ENCODE data around the gene TCEAL1. TPM values are rescaled to one million over a fixed set of nuclear protein-coding genes. Genes with fewer than 3 reads are reported as not detected.
"Not testable (repeated sequence)": the region's sequence is repeated elsewhere in the genome, so short reads cannot be mapped to it uniquely, and the experiment has no call there.

TCEAL1 gene
- total RNA-seq, 4 donors from 2014 or later = 49.3 to 63.1 (median 54.3) TPM

GRCh38 chrX:103637604-103638338 is 9.0 kb downstream of the TCEAL1 start:
- no peak for TF ChIP-seq EP300 (IDR thresholded peaks at IDR 0.05)
- no peak for TF ChIP-seq POLR2A (IDR thresholded peaks at IDR 0.05)
- no peak for TF ChIP-seq CTCF (IDR thresholded peaks at IDR 0.05)
- TF ChIP-seq POLR2AphosphoS5 (IDR thresholded peaks at IDR 0.05) = no peak
- H3K27ac ChIP-seq = no peak overlapping the region
- H3K36me3 ChIP-seq = no peaks in the 10 kb centered on the region
- no peaks in the 10 kb centered on the region for H3K9me3 ChIP-seq
- no peaks in the 10 kb centered on the region for H3K27me3 ChIP-seq
- DNase-seq (ENCODE audit: low spot score in 2 of 2) = no peak
- H3K4me3 ChIP-seq = no peak overlapping the region
- 79% methylated on average over 2 of the region's 2 CpGs for WGBS
- no peaks in the 10 kb centered on the region for H3K4me1 ChIP-seq

- H3K9me3 ChIP-seq; H3K4me3 ChIP-seq; H3K27me3 ChIP-seq; H3K27ac ChIP-seq; H3K36me3 ChIP-seq; DNase-seq (ENCODE audit: low spot score in 2 of 2); H3K4me1 ChIP-seq: not testable (repeated sequence)
- WGBS = 44% methylated on average over 4 of the region's 6 CpGs
These were observed 9.9 kb downstream of the TCEAL1 start for GRCh38 chrX:103638479-103639346.

GRCh38 chrX:103640401-103641155 is 11.8 kb downstream of the TCEAL1 start:
- H3K9me3 ChIP-seq = no peaks in the 10 kb centered on the region
- H3K4me1 ChIP-seq = no peaks in the 10 kb centered on the region
- no peaks in the 10 kb centered on the region for H3K36me3 ChIP-seq
- no peak overlapping the region for H3K4me3 ChIP-seq
- no peak for DNase-seq (ENCODE audit: low spot score in 2 of 2)
- no peak for TF ChIP-seq CTCF (IDR thresholded peaks at IDR 0.05)
- no peak for TF ChIP-seq EP300 (IDR thresholded peaks at IDR 0.05)
- TF ChIP-seq POLR2A (IDR thresholded peaks at IDR 0.05) = no peak
- TF ChIP-seq POLR2AphosphoS5 (IDR thresholded peaks at IDR 0.05) = no peak
- no peaks in the 10 kb centered on the region for H3K27me3 ChIP-seq
- 66% methylated on average over 4 of the region's 4 CpGs for WGBS
- no peak overlapping the region for H3K27ac ChIP-seq

- H3K27ac ChIP-seq = no peak overlapping the region
- H3K36me3 ChIP-seq = no peaks in the 10 kb centered on the region
- 81% methylated on average over 1 of the region's 1 CpG for WGBS
- TF ChIP-seq POLR2AphosphoS5 (IDR thresholded peaks at IDR 0.05) (no peak), POLR2A (IDR thresholded peaks at IDR 0.05) (no peak), CTCF (IDR thresholded peaks at IDR 0.05) (no peak)
- H3K4me1 ChIP-seq = no peaks in the 10 kb centered on the region
- no peak overlapping the region for H3K4me3 ChIP-seq
- H3K9me3 ChIP-seq = no peaks in the 10 kb centered on the region
- no peak for DNase-seq (ENCODE audit: low spot score in 2 of 2)
- H3K27me3 ChIP-seq = no peaks in the 10 kb centered on the region
These were observed 15.3 kb downstream of the TCEAL1 start for GRCh38 chrX:103644125-103644524.

GRCh38 chrX:103647630-103648029 is 18.9 kb downstream of the TCEAL1 start:
- Histone ChIP-seq H3K36me3 (no peaks in the 10 kb centered on the region), H3K27me3 (no peaks in the 10 kb centered on the region), H3K4me3 (no peak overlapping the region), H3K9me3 (no peaks in the 10 kb centered on the region), H3K27ac (no peak overlapping the region), H3K4me1 (no peaks in the 10 kb centered on the region)
- TF ChIP-seq CTCF (IDR thresholded peaks at IDR 0.05) (no peak), POLR2AphosphoS5 (IDR thresholded peaks at IDR 0.05) (no peak), POLR2A (IDR thresholded peaks at IDR 0.05) (no peak), EP300 (IDR thresholded peaks at IDR 0.05) (no peak)
- no peak for DNase-seq (ENCODE audit: low spot score in 2 of 2)
- WGBS = 57% methylated on average over 1 of the region's 1 CpG

Data from suprapubic skin (tissue), 4 donors.